ENCODE results near the gene LBR. TPM values are rescaled to one million over a fixed set of nuclear protein-coding genes. Genes with fewer than 3 reads are reported as not detected.

LBR gene
- total and polyA plus RNA-seq, 4 donors: 37.2 to 60.0 (median 44.2) TPM

DNA sequence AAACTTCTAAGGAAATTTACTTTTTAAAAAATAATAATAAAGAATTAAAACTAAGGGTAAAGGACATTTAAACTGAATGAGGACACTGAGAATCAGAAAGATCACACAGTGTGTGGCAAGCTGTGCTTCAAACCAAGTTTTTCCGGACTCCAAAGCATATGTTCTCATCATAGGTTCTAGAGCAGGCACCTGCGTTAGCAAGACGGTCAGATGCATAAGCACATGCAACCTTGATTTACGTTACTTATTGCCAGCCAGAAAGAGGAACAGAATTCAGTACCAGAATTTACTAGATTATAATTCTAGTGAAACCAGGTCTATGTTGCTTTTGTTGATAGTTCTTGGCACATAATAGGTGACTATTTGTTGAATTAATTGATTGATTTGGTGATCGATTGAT lies 6.2 kb upstream of the LBR start:
- peaks cover 3% of the 10 kb centered on the region for H3K36me3 ChIP-seq (ENCODE audit: control insufficient read depth, insufficient read depth, low read length)
- no peak overlapping the region for H3K27ac ChIP-seq (ENCODE audit: low read depth, low read length)
- no peaks in the 10 kb centered on the region for H3K9me3 ChIP-seq (ENCODE audit: control insufficient read depth, insufficient read depth, low read length)
- H3K27me3 ChIP-seq (ENCODE audit: control insufficient read depth, insufficient read depth, low read length): no peaks in the 10 kb centered on the region
- WGBS (ENCODE audit: insufficient coverage): 96% methylated on average over 4 of the region's 5 CpGs
- H3K4me1 ChIP-seq (ENCODE audit: control insufficient read depth, insufficient read depth, low read length): no peaks in the 10 kb centered on the region
- DNase-seq (ENCODE audit: low read depth in 4 of 6, low spot score in 6 of 6): no peak
- no peak overlapping the region for H3K4me3 ChIP-seq (ENCODE audit: low read depth, low read length)

DNA sequence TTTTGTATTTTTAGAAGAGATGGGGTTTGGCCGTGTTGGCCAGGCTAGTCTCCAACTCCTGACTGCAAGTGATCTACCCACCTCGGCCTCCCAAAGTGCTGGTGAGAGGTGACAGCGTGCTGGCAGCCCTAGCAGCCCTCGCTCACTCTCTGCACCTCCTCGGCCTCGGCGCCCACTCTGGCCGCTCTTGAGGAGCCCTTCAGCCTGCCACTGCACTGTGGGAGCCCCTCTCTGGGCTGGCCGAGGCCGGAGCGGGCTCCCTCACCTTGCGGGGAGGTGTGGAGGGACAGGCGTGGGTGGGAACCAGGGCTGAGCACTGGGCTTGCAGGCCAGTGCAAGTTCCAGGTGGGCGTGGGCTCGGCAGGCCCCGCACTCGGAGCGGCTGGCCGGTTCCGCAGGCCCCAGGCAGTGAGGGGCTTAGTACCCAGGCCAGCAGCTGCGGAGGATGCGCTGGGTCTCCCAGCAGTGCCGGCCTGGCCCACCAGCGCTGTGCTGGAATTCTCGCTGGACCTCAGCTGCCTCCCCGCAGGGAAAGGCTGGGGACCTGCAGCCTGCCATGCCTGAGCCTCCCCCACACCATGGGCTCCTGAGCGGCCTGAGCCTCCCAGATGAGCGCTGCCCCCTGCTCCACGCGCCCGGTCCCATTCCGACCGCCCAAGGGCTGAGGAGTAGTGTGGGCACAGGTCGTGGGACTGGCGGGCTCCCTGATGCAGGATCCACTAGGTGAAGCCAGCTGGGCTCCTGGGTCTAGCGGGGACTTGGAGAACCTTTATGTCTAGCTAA lies 3.4 kb upstream of the LBR start:
- no peak overlapping the region for H3K27ac ChIP-seq (ENCODE audit: low read depth, low read length)
- 94% methylated on average over 34 of the region's 36 CpGs for WGBS (ENCODE audit: insufficient coverage)
- no peak for DNase-seq (ENCODE audit: low read depth in 4 of 6, low spot score in 6 of 6)
- peaks cover 3% of the 10 kb centered on the region for H3K36me3 ChIP-seq (ENCODE audit: control insufficient read depth, insufficient read depth, low read length)
- peaks cover 7% of the 10 kb centered on the region for H3K4me1 ChIP-seq (ENCODE audit: control insufficient read depth, insufficient read depth, low read length)
- H3K4me3 ChIP-seq (ENCODE audit: low read depth, low read length): no peak overlapping the region
- H3K9me3 ChIP-seq (ENCODE audit: control insufficient read depth, insufficient read depth, low read length): no peaks in the 10 kb centered on the region
- H3K27me3 ChIP-seq (ENCODE audit: control insufficient read depth, insufficient read depth, low read length): no peaks in the 10 kb centered on the region

DNA sequence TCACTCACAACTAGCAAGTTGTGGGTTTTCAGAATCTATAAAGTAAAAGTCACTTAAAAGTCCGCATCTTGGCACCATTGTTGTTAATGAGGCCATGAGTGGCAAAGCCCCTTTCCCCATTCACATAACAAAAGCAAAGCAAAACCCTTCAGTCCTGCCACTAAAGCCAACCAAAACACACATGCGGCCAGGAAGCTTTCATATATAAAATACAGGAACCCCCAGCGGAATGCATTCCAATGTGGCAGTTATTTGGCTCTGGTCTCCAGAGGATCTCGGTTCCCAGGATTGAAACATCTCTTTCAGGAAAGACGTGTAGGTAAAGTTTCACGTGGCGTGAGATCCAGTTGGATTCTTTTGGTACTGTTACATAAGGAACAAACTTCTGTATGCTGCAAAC lies 2.5 kb upstream of the LBR start:
- Histone ChIP-seq H3K9me3 (ENCODE audit: control insufficient read depth, insufficient read depth, low read length) (no peaks in the 10 kb centered on the region), H3K27ac (ENCODE audit: low read depth, low read length) (no peak overlapping the region), H3K36me3 (ENCODE audit: control insufficient read depth, insufficient read depth, low read length) (peaks cover 3% of the 10 kb centered on the region), H3K4me1 (ENCODE audit: control insufficient read depth, insufficient read depth, low read length) (peaks cover 11% of the 10 kb centered on the region), H3K27me3 (ENCODE audit: control insufficient read depth, insufficient read depth, low read length) (no peaks in the 10 kb centered on the region), H3K4me3 (ENCODE audit: low read depth, low read length) (no peak overlapping the region)
- WGBS (ENCODE audit: insufficient coverage): 71% methylated on average over 5 of the region's 7 CpGs
- DNase-seq (ENCODE audit: low read depth in 4 of 6, low spot score in 6 of 6): no peak

DNA sequence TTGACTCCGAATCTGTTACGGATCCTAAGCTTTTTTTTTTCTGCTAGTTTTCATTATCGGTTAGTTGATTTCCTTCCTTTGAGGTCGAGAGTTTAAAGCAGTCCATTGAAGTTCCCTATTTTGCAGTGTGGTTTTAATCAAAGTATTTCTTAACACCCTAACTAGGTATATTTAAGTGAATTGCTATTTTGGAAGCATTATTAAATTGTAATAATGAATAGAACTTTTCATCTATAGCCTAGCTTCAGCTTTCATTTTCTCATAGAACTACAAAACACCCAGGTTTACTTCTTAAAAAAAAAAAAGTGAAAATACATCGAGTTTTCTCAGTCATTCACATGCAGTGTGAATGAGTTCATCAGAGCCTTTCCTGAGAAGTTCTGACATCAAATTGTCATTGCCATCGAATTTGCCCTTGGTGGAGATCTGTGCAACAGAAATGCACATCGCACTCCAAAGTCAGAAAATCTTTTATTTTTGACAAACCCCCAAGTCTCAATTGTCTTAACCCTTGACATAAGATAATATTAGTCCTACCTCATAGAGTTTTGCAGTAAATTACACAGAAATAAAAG lies 1.1 kb upstream of the LBR start:
- H3K4me3 ChIP-seq (ENCODE audit: low read depth, low read length): peak overlapping the region; percentile 66
- peak overlapping the region; percentile 90 for H3K27ac ChIP-seq (ENCODE audit: low read depth, low read length)
- 0% methylated on average over 1 of the region's 7 CpGs for WGBS (ENCODE audit: insufficient coverage)
- H3K9me3 ChIP-seq (ENCODE audit: control insufficient read depth, insufficient read depth, low read length): no peaks in the 10 kb centered on the region
- no peak for DNase-seq (ENCODE audit: low read depth in 4 of 6, low spot score in 6 of 6)
- H3K4me1 ChIP-seq (ENCODE audit: control insufficient read depth, insufficient read depth, low read length): peaks cover 19% of the 10 kb centered on the region
- peaks cover 3% of the 10 kb centered on the region for H3K36me3 ChIP-seq (ENCODE audit: control insufficient read depth, insufficient read depth, low read length)
- H3K27me3 ChIP-seq (ENCODE audit: control insufficient read depth, insufficient read depth, low read length): no peaks in the 10 kb centered on the region

DNA sequence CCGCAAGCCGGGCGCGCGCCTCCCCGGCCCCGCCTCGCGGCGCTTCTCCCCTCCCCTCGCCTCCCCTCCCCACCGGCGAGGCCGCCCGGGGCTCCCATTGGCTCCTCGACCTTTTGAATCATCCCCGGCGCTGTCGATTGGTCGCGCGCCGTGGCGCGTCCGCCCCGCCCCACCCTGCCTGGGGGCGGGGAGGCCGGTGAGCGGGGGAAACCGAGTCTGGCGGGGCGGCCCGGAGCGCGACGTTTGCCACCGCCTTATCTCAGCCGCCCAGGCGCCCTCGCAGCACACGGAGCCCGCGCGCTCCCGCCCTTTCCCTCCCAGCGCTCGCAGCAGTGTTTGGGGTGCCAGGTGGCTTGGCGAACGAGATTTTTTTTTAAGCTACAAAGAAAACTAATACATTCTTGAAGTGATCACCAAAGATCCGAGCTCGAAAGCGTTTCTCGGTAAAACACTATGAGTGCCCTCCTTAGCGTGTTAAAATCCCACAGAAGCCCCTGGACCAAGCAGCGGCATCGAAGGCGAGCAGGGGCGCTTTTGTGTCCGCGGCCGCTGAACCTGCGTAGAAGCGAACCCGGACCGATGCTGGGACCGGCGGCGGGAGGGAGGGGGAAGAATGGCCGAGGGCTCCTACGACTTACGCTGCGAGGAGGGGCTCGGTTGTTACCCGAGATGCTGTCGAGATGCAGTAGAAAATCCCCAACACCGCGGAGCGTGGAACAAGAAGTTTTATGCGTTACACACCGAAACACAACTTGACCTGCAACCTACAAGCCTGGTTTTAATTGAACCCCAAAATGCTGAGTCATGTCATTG lies 436 bp upstream of the LBR start:
- peaks cover 3% of the 10 kb centered on the region for H3K36me3 ChIP-seq (ENCODE audit: control insufficient read depth, insufficient read depth, low read length)
- 0% methylated on average over 65 of the region's 81 CpGs for WGBS (ENCODE audit: insufficient coverage)
- peak overlapping the region; percentile 90 for H3K27ac ChIP-seq (ENCODE audit: low read depth, low read length)
- H3K4me1 ChIP-seq (ENCODE audit: control insufficient read depth, insufficient read depth, low read length): peaks cover 21% of the 10 kb centered on the region
- H3K9me3 ChIP-seq (ENCODE audit: control insufficient read depth, insufficient read depth, low read length): no peaks in the 10 kb centered on the region
- peak overlapping the region; percentile 69 for H3K4me3 ChIP-seq (ENCODE audit: low read depth, low read length)
- DNase-seq (ENCODE audit: low read depth in 4 of 6, low spot score in 6 of 6): peak; percentile 85 to 98 (median 92)
- H3K27me3 ChIP-seq (ENCODE audit: control insufficient read depth, insufficient read depth, low read length): no peaks in the 10 kb centered on the region

DNA sequence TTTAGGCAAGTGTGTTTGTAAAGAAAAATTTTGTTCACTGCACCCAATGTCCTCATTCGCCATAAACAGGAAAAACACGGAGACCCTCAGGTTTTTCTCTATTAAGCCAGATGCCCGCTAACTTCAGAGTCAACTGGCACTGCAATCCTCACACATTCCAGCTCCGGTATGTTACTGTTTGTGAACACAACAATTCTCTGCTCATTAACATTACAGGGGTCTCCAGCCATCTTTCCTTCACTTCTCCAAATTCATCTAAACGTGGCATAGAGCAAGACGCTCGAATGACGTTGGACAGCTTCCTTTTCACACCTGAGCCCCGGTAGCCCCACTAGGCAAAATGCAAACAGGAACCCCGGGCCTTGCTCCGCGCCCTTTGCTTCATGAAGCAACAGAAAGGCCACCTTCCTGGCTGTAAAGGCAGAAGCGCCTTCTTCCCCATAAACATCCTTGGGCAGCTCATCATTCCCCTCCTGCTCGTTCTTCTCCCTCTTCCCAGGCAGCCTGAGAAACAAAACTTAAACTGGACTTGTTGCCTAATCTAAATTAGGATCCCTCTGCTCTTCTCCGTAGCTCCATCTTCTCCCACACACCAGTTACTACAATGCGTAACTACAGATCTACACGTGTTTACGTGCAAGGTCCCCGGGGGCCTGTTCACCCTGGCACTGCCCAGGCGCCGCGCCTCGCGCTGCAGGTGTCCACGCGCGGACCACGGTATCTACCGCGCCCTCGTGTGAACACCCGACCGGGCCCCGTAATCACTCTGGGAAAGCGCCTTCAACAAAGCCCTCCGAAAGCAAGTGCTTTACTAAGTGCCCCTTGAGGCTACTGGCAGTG lies 1.2 kb downstream of the LBR start:
- H3K4me1 ChIP-seq (ENCODE audit: control insufficient read depth, insufficient read depth, low read length): peaks cover 23% of the 10 kb centered on the region
- peaks cover 5% of the 10 kb centered on the region for H3K36me3 ChIP-seq (ENCODE audit: control insufficient read depth, insufficient read depth, low read length)
- peak overlapping the region; percentile 69 for H3K4me3 ChIP-seq (ENCODE audit: low read depth, low read length)
- peak overlapping the region; percentile 78 for H3K27ac ChIP-seq (ENCODE audit: low read depth, low read length)
- H3K27me3 ChIP-seq (ENCODE audit: control insufficient read depth, insufficient read depth, low read length): no peaks in the 10 kb centered on the region
- H3K9me3 ChIP-seq (ENCODE audit: control insufficient read depth, insufficient read depth, low read length): no peaks in the 10 kb centered on the region
- WGBS (ENCODE audit: insufficient coverage): under 1% methylated on average over 35 of the region's 36 CpGs
- peak in 2 of 6 donors; percentile 13 to 73 for DNase-seq (ENCODE audit: low read depth in 4 of 6, low spot score in 6 of 6)

DNA sequence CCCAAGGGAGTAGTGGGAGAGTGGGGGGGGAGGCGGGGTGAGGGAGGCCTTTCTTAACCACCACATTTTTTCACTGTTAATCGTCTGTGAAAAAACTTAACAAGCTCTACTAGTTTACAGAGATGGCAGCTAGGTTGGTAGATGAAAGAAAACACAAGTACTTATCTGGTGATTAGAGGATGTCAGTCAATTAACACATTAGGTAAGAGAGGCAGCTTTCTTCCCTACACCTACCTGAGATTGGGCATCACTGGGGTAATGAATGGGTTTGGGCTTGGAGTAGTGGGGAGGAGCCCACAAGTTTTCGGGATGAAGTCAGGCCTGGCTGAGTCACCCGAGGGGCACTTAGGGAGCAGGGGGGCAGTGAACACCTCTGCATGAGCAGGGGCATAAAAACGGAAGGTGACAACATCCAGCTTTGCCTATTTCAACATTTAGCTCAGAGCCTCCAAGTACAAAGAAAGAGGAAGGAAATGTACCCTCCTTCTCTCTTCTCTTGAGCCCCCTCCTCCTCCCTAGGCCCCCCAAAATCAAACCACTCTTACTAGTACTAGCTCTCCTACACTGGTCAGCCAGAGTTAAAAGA lies 2.5 kb downstream of the LBR start:
- H3K9me3 ChIP-seq (ENCODE audit: control insufficient read depth, insufficient read depth, low read length): no peaks in the 10 kb centered on the region
- H3K27me3 ChIP-seq (ENCODE audit: control insufficient read depth, insufficient read depth, low read length): no peaks in the 10 kb centered on the region
- H3K4me1 ChIP-seq (ENCODE audit: control insufficient read depth, insufficient read depth, low read length): peaks cover 23% of the 10 kb centered on the region
- peaks cover 5% of the 10 kb centered on the region for H3K36me3 ChIP-seq (ENCODE audit: control insufficient read depth, insufficient read depth, low read length)
- 40% methylated on average over 1 of the region's 5 CpGs for WGBS (ENCODE audit: insufficient coverage)
- H3K4me3 ChIP-seq (ENCODE audit: low read depth, low read length): no peak overlapping the region
- no peak for DNase-seq (ENCODE audit: low read depth in 4 of 6, low spot score in 6 of 6)
- no peak overlapping the region for H3K27ac ChIP-seq (ENCODE audit: low read depth, low read length)

DNA sequence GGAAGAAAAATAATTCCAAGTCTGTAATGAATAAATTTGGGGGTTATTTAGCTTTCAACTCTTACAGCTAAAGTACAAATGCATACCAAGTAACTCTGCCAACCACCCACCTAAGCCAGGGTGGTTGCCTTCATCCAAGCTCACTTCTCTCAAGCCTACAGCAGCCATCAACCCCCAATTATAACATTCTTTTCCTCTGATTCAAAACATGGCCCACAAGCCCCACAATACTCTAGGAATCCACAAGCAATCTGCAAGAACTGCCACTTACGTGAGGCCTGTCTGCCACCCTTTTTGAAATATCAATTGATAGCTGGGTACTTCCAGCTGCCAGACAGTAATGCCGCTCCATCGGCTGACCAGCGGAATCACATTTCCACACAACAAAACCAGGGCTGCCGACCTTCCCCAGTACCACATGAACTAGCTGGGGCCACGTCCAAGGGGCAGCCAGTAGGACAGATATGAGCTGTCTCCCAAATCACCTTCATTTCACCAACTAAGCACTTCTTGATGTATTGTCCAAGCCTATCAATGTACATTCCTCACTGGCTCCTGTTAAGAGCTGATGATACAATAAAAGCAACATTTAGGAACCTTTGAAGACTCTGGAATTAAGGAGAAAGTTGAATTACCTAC lies 3.2 kb downstream of the LBR start:
- no peak for DNase-seq (ENCODE audit: low read depth in 4 of 6, low spot score in 6 of 6)
- Histone ChIP-seq H3K9me3 (ENCODE audit: control insufficient read depth, insufficient read depth, low read length) (no peaks in the 10 kb centered on the region), H3K4me3 (ENCODE audit: low read depth, low read length) (no peak overlapping the region), H3K27ac (ENCODE audit: low read depth, low read length) (no peak overlapping the region), H3K4me1 (ENCODE audit: control insufficient read depth, insufficient read depth, low read length) (peaks cover 23% of the 10 kb centered on the region), H3K36me3 (ENCODE audit: control insufficient read depth, insufficient read depth, low read length) (peaks cover 9% of the 10 kb centered on the region), H3K27me3 (ENCODE audit: control insufficient read depth, insufficient read depth, low read length) (no peaks in the 10 kb centered on the region)
- 64% methylated on average over 6 of the region's 6 CpGs for WGBS (ENCODE audit: insufficient coverage)

All from spinal cord (tissue), 10 donors.